Liver (tissue), 3 donors: ENCODE measurements around the gene CCDC78.

Source experiments
- ATF3 ChIP-seq: IDR thresholded peaks from 2 replicates; pipeline ENCODE4 v1.6.1; 2016; ENCODE audit warnings: antibody characterized with exemption
- CTCF ChIP-seq: fragments of 150-350 bp; IDR thresholded peaks from 2 replicates; pipeline ENCODE4 v1.5.1; 2017; ENCODE audit warnings: improper control_type of control experiment, low read depth, low read length; ENCODE audit not compliant: missing input control
- EGR1 ChIP-seq, 2 donors: IDR thresholded peaks; 2 replicates each; pipeline ENCODE4 v1.6.1; 2016 to 2018; ENCODE audit warnings: antibody characterized with exemption in 2 of 2, low read depth in 2 of 2
- FOXA1 ChIP-seq: IDR thresholded peaks from 2 replicates; pipeline ENCODE4 v1.6.1; 2016; ENCODE audit warnings: antibody characterized with exemption
- REST ChIP-seq: IDR thresholded peaks from 2 replicates; pipeline ENCODE4 v1.6.1; 2016; ENCODE audit warnings: antibody characterized with exemption, mild to moderate bottlenecking
- TAF1 ChIP-seq: conservative IDR thresholded peaks from 2 replicates; pipeline ENCODE4 v1.6.1; 2016; ENCODE audit warnings: antibody characterized with exemption, mild to moderate bottlenecking
- ZBTB33 ChIP-seq: IDR thresholded peaks from 2 replicates; pipeline ENCODE4 v1.6.1; 2016; ENCODE audit warnings: antibody characterized with exemption
- donor health status: healthy.
- donor health status: healthy.

GRCh38 chr16:759110-759910, 33.1 kb upstream of the CCDC78 start:
- TF ChIP-seq CTCF = no peak
- no peak for TF ChIP-seq TAF1
- TF ChIP-seq EGR1 (IDR thresholded peaks at IDR 0.05; ENCODE audit: low read depth in 2 of 2) = no peak
- TF ChIP-seq ZBTB33 = no peak
- no peak for TF ChIP-seq REST
- no peak for TF ChIP-seq ATF3
- TF ChIP-seq FOXA1 = no peak
